Measurements from ENCODE around the gene RGS2.

DNA sequence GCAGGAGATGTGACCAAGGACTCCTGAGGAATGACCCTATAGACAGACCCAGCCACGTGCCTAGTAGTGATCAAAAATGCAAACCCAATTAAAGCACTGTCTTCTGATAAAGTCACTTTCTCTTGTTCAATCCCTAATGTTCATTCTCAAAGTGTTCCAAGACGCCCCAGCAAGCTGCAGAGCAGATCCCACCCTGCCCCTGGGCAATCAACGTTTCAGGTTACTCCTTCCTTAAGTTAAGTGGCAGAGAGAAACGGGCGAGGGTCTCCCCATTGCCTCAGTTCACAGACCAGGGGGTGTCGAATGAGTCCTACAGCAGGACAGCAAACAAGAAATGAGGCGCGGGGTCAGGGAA, 699 bp upstream of the RGS2 start:
- TF ChIP-seq, protein P1, sequence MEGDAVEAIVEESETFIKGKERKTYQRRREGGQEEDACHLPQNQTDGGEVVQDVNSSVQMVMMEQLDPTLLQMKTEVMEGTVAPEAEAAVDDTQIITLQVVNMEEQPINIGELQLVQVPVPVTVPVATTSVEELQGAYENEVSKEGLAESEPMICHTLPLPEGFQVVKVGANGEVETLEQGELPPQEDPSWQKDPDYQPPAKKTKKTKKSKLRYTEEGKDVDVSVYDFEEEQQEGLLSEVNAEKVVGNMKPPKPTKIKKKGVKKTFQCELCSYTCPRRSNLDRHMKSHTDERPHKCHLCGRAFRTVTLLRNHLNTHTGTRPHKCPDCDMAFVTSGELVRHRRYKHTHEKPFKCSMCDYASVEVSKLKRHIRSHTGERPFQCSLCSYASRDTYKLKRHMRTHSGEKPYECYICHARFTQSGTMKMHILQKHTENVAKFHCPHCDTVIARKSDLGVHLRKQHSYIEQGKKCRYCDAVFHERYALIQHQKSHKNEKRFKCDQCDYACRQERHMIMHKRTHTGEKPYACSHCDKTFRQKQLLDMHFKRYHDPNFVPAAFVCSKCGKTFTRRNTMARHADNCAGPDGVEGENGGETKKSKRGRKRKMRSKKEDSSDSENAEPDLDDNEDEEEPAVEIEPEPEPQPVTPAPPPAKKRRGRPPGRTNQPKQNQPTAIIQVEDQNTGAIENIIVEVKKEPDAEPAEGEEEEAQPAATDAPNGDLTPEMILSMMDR (IDR thresholded peaks at IDR 0.05): no peak
- TF ChIP-seq POLR2A (IDR thresholded peaks at IDR 0.05) (no peak), POLR2AphosphoS5 (IDR thresholded peaks at IDR 0.05) (no peak)
